Bronchial epithelial cell (primary cell): ENCODE measurements around the gene ZNF236. TPM values are rescaled to one million over a fixed set of nuclear protein-coding genes. Genes with fewer than 3 reads are reported as not detected.

Source experiments
- DNase-seq: peaks from one replicate; pipeline ENCODE4 v3.0.0-alpha.2; 2010; ENCODE audit warnings: low read depth
- FAIRE-seq: peaks from 2 replicates; lab custom pipeline; 2011; peaks lifted over from hg19 to GRCh38; lab: Jason Lieb, UNC
- H3K27me3 ChIP-seq: 2 replicates; pipeline ENCODE4 v1.5.1; 2011; ENCODE audit warnings: low read length; ENCODE audit not compliant: control insufficient read depth, insufficient read depth
- H3K36me3 ChIP-seq: 2 replicates; pipeline ENCODE4 v1.5.1; 2011; ENCODE audit warnings: low read length; ENCODE audit not compliant: control insufficient read depth, insufficient read depth
- H3K4me3 ChIP-seq: 2 replicates; pipeline ENCODE4 v1.5.1; 2011; ENCODE audit warnings: mild to moderate bottlenecking, low read depth, low read length, control low read depth
- CTCF ChIP-seq: IDR thresholded peaks from 2 replicates; pipeline ENCODE4 v1.5.1; 2011; ENCODE audit warnings: mild to moderate bottlenecking, moderate library complexity, low read length, control low read depth, inconsistent platforms; ENCODE audit not compliant: insufficient read depth, severe bottlenecking
- total RNA-seq: library from RNA; depleted of rRNA; stranded (reverse); fragments of >200 nt; gene quantifications from 2 replicates; pipeline ENCODE4 v1.2.1, GENCODE V29; 2014

ZNF236 gene
- total RNA-seq, 1 donor from 2014 or later, result 5.3 TPM

- no peaks in the 10 kb centered on the region for H3K27me3 ChIP-seq
- H3K36me3 ChIP-seq, result peaks cover 28% of the 10 kb centered on the region
- TF ChIP-seq CTCF, result no peak
- no peak for DNase-seq
- H3K4me3 ChIP-seq, result no peak overlapping the region
- peak; percentile 72 for FAIRE-seq
Measured at GRCh38 chr18:76897257-76897656, 74.9 kb downstream of the ZNF236 start.

- Histone ChIP-seq H3K36me3 (peaks cover 4% of the 10 kb centered on the region), H3K27me3 (no peaks in the 10 kb centered on the region), H3K4me3 (no peak overlapping the region)
- no peak for DNase-seq
- FAIRE-seq, result no peak
- TF ChIP-seq CTCF, result no peak
Measured at GRCh38 chr18:76903386-76903785, 81.0 kb downstream of the ZNF236 start.

- H3K36me3 ChIP-seq, result peaks cover 4% of the 10 kb centered on the region
- DNase-seq, result no peak
- no peak overlapping the region for H3K4me3 ChIP-seq
- no peak for FAIRE-seq
- no peaks in the 10 kb centered on the region for H3K27me3 ChIP-seq
- no peak for TF ChIP-seq CTCF
Measured at GRCh38 chr18:76905821-76906220, 83.5 kb downstream of the ZNF236 start.

- no peak for FAIRE-seq
- no peak overlapping the region for H3K4me3 ChIP-seq
- H3K36me3 ChIP-seq, result peaks cover 5% of the 10 kb centered on the region
- H3K27me3 ChIP-seq, result no peaks in the 10 kb centered on the region
- TF ChIP-seq CTCF, result no peak
- no peak for DNase-seq
Measured at GRCh38 chr18:76908277-76908676, 85.9 kb downstream of the ZNF236 start.

- no peak for TF ChIP-seq CTCF
- Histone ChIP-seq H3K4me3 (no peak overlapping the region), H3K27me3 (no peaks in the 10 kb centered on the region), H3K36me3 (peaks cover 6% of the 10 kb centered on the region)
- FAIRE-seq, result no peak
- no peak for DNase-seq
Measured at GRCh38 chr18:76909439-76909838, 87.1 kb downstream of the ZNF236 start.

- TF ChIP-seq CTCF, result no peak
- peaks cover 7% of the 10 kb centered on the region for H3K36me3 ChIP-seq
- H3K27me3 ChIP-seq, result no peaks in the 10 kb centered on the region
- FAIRE-seq (no peak), DNase-seq (no peak)
- H3K4me3 ChIP-seq, result no peak overlapping the region
Measured at GRCh38 chr18:76911440-76911839, 89.1 kb downstream of the ZNF236 start.
